Measurements from ENCODE around the gene NR3C2. TPM values are rescaled to one million over a fixed set of nuclear protein-coding genes. Genes with fewer than 3 reads are reported as not detected.
"Not testable (repeated sequence)": the region's sequence is repeated elsewhere in the genome, so short reads cannot be mapped to it uniquely, and the experiment has no call there.

Gene NR3C2
- total RNA-seq, 1 experiment from 2014 or later = 1.4 TPM

DNA sequence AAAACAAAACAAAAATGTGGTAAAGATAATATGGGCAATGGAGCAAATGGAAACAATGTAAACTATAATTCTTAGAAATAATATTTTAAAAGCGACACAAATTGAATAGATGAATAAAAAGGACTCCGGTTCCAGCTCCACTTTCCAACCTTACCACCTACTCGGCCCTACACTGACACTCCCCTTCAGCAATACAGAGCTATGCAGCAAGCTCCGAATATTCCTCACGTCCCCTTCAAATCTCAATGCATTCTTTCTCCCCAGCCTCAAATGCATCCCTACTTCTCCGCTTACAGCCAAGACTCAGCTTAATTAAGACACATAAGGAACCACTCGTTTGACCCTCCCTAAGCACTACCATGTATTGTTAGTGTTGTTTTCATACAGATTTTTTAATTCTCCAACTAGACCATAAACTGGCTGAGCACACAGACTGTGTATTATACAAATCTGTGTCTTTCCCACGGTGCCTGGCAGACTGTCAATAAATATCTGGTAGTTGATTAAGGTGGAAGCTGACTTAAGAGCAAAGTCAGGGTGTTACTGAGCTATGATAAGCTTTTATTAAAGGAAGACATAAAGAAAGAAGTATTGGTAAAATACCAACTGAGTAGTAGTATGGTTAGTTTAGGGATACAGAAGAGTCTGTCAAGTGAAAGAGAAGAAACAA is 219.1 kb downstream of the NR3C2 start:
- DNase-seq (ENCODE audit: low read depth) = no peak

GRCh38 chr4:148216866-148217814 is 225.1 kb downstream of the NR3C2 start:
- peak; percentile 47 for DNase-seq (ENCODE audit: low read depth)

GRCh38 chr4:148216321-148216720 is 225.9 kb downstream of the NR3C2 start:
- no peak for DNase-seq (ENCODE audit: low read depth)

- no peak for DNase-seq (ENCODE audit: low read depth)
Measured at GRCh38 chr4:148215202-148215601, 227.0 kb downstream of the NR3C2 start.

DNA sequence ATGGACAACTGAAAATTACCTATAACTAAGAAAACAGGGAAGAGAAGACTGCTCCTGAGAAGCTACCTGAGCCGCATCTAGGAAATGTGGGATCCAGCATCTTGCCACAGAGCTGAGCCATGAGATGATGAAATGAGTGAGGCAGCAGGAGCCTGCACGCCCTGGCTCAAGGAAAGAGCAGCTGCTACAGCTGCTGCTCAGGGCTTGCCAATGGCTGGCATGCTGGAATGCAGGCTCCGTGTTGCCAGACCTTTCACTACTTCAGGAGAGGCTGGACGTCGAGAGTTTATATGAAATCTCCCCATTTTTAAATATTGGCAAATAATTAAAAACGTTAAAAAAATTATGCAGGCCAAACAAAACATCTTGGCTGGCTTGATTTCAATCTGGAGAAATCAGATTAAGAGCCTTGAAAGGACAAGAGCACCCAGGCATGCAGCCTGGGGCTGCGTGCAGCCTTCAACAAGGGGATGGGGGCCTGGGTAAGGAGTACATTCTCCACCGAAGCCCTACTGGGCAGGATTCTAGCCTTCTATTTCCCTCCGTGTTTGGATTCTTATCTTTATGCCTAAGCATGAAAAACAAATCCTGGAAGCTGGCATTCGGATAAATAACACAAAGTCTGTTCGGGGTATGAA is 227.6 kb downstream of the NR3C2 start:
- no peak for DNase-seq (ENCODE audit: low read depth)

DNA sequence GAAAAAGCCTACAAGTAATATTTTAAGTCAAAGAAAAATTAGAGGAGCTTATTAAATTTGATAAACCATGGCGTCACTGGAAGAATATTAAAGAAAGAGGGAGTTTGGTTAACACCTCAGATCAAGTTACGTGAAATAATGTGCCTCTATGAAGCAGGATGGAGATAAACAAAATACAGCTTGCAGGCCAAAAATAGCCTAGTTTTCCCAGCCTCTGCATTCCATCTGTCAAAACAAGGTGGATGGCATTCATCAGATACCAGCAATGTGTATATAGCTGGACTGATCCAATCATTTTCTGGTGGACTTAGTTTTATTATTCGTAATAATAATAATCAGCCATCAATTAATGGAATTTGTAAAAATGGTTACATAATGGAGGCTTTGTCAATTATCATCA is 230.7 kb downstream of the NR3C2 start:
- no peak for DNase-seq (ENCODE audit: low read depth)

GRCh38 chr4:148210661-148211060 is 231.6 kb downstream of the NR3C2 start:
- DNase-seq (ENCODE audit: low read depth) = no peak

- DNase-seq (ENCODE audit: low read depth) = no peak
Measured at GRCh38 chr4:148207068-148207467, 235.1 kb downstream of the NR3C2 start.

GRCh38 chr4:148205476-148205875 is 236.7 kb downstream of the NR3C2 start:
- DNase-seq (ENCODE audit: low read depth) = no peak

GRCh38 chr4:148204892-148205291 is 237.3 kb downstream of the NR3C2 start:
- DNase-seq (ENCODE audit: low read depth) = no peak

DNA sequence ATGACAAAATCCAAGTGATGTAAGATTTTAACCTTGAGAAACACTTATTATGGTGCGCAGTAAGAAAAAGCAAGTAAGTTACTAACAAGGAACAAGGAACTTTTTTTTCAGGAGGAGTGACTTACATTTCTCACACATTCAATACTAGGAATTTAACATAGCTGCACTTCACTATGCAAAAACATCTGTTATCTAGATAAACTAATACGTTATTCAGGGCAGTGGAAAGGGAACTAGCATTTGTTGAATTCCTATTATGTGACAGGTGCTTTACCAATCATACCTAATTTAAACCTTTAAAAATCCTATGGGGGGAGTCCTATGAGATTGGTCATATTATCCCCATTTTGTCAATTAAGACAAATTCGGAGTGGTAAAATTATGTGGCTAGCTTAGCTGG is 238.0 kb downstream of the NR3C2 start:
- no peak for DNase-seq (ENCODE audit: low read depth)

- DNase-seq (ENCODE audit: low read depth) = no peak
Measured at GRCh38 chr4:148203056-148203898, 238.9 kb downstream of the NR3C2 start.

- peak; percentile 20 for DNase-seq (ENCODE audit: low read depth)
Measured at GRCh38 chr4:148200960-148201359, 241.3 kb downstream of the NR3C2 start.

DNA sequence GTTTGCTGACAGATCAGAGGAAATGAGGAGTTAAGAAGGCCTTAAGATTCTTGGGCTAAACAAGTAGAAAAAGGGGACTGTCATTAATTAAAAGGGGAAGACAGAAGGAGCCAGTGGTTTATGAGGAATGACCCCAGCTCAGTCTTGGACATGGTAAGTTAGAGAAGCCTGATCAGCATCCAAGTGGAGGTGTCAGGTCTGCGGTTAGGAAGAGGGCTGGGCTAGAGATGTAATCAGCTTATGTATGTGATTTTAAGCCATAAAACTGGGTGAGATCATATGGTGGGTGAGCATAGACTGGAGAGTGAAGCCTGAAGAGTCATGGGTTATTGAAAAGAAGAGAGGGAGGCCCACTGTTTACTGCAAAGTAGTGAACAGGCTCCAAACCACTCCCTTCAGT is 246.1 kb downstream of the NR3C2 start:
- peak; percentile 39 for DNase-seq (ENCODE audit: low read depth)

- DNase-seq (ENCODE audit: low read depth) = peak; percentile 10
Measured at GRCh38 chr4:148192526-148192925, 249.7 kb downstream of the NR3C2 start.

DNA sequence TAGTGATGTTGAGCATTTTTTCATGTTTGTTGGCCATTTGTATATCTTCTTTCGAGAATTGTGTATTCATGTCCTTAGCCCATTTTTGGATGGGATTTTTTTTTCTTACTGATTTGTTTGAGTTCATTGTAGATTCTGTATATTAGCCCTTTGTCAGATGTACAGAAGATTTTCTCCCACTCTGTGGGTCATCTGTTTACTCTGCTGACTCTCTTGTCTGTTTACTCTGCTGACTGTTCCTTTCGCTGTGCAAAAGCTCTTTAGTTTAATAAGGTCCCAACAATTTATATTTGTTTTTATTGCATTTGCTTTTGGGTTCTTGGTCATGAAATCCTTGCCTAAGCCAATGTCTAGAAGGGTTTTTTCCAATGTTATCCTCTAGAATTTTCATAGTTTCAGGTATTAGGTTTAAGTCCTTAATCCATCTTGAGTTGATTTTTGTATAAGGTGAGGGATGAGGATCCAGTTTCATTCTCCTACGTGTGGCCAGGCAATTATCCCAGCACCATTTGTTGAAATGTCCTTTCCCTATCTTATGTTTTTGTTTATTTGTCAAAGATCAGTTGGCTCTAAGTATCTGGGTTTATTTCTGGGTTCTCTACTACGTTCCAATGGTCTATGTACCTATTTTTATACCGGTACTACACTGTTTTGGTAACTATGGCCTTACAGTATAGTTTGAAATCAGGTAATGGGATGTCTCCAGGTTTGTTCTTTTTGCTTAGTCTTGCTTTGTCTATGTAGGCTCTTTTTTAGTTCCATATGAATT is 254.6 kb downstream of the NR3C2 start:
- not testable (repeated sequence) for DNase-seq (ENCODE audit: low read depth)

DNA sequence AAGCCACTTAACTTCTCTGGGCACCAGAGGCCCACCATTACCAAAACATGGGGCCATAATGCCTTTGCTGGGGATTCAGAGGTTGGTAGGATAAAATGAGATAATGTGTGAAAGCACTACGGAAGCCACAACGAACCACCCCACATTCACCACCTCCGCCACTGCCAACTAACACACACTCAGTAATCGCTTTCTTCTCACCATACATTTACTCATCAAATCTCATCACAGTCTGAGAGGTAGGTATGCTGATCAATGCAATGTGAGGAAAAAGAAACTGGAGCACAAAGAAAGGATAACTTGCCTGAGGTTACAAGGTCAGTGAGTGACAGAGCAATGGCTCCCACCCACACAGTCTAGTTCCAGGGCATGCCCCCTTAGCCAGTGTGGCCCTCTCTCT is 257.3 kb downstream of the NR3C2 start:
- no peak for DNase-seq (ENCODE audit: low read depth)

- no peak for DNase-seq (ENCODE audit: low read depth)
Measured at GRCh38 chr4:148182230-148182911, 259.8 kb downstream of the NR3C2 start.

- DNase-seq (ENCODE audit: low read depth) = peak; percentile 10
Measured at GRCh38 chr4:148173397-148174017, 268.7 kb downstream of the NR3C2 start.
